Measurements from ENCODE around the gene ERC1. TPM values are rescaled to one million over a fixed set of nuclear protein-coding genes. Genes with fewer than 3 reads are reported as not detected.
A peak's percentile ranks its signal among the peaks of the same experiment; 100 is the strongest.

The ERC1 gene
- total RNA-seq, 2 donors from 2014 or later: 26.9 to 41.9 TPM

DNA sequence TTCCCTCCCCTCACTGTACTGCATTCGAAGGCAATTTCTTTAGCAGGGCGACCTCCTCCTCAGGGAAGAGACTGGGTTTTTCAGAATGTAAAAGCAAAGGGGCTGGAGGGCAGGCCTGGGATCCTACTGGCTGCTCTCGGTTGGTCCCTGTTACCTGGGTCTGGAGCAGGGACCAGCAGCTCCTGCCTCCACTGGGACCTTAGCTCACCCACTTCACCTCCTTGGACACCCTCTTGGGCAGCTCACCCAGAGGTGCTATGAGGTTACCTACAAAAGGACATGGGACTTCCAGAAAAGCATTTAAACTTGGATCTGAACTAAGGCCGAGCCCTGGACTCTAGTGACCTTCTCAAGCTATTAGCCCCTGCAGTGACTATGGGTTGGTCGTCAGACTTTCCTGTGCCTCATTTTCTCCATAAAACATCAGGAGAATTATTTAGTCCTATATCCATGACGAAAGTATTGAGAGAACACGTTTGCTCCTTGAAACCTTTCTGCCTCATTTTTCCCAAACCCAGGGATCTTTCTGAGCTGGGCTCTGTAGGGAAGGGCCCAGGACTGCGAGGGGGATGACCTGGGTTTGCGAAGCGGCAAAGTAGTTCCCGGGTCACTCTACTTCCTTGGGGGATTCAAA is 538.3 kb downstream of the ERC1 start:
- H3K36me3 ChIP-seq: no peaks in the 10 kb centered on the region
- TF ChIP-seq, protein P1, sequence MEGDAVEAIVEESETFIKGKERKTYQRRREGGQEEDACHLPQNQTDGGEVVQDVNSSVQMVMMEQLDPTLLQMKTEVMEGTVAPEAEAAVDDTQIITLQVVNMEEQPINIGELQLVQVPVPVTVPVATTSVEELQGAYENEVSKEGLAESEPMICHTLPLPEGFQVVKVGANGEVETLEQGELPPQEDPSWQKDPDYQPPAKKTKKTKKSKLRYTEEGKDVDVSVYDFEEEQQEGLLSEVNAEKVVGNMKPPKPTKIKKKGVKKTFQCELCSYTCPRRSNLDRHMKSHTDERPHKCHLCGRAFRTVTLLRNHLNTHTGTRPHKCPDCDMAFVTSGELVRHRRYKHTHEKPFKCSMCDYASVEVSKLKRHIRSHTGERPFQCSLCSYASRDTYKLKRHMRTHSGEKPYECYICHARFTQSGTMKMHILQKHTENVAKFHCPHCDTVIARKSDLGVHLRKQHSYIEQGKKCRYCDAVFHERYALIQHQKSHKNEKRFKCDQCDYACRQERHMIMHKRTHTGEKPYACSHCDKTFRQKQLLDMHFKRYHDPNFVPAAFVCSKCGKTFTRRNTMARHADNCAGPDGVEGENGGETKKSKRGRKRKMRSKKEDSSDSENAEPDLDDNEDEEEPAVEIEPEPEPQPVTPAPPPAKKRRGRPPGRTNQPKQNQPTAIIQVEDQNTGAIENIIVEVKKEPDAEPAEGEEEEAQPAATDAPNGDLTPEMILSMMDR (IDR thresholded peaks at IDR 0.05): no peak
- H3K4me1 ChIP-seq: no peaks in the 10 kb centered on the region
- intact Hi-C loops (cut with DNase I): no loop called here
- H3K27me3 ChIP-seq: peaks cover 17% of the 10 kb centered on the region
- peak overlapping the region; percentile 35 for H3K4me3 ChIP-seq
- no peak for DNase-seq
- H3K27ac ChIP-seq: no peak overlapping the region
- H3K9me3 ChIP-seq: no peaks in the 10 kb centered on the region
- peak overlapping the region in 1 of 2 donors; percentile 56 for H3K9ac ChIP-seq (ENCODE audit: low read depth in 2 of 2, low read length in 2 of 2)

DNA sequence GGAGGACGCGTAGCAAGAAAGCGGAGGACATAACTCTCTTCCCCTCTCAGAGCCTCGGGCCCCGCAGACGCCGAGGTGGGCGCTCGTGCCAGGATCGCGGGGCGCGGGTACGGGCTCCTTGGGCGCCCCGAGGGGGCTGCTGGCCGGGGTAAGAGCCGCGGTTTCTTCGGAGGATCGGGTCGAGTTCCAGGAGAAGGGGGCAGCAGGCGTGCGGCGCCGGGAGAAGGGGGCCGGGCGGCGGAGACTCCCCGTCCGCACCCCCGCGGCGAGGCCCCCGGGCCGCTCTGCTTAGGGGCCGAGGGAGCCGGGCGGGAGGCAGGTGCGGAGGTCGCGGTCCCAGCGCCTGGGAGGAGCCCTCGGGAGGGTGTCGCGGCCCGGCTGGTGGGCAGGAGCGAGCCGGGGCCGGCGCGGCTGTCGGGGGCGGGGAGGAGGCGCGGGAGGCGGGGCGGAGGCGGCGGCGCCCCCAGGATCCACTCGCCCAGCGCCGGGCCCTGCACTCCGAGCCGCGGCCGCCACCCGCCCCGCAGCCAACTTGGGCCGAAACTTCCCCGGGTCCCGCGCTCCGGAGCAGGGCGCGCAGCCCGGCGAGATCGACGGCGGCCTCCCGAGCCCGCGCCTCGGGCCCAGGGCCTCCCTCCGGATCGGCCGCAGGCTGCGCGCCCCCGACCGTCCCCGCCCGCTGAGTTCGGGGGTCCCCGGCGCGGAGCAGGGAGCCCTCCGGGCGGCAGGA is 539.0 kb downstream of the ERC1 start:
- peaks cover 17% of the 10 kb centered on the region for H3K27me3 ChIP-seq
- no peaks in the 10 kb centered on the region for H3K9me3 ChIP-seq
- H3K36me3 ChIP-seq: no peaks in the 10 kb centered on the region
- no peak for DNase-seq
- TF ChIP-seq, protein P1 (IDR thresholded peaks at IDR 0.05): no peak
- no peak overlapping the region for H3K27ac ChIP-seq
- H3K9ac ChIP-seq (ENCODE audit: low read depth in 2 of 2, low read length in 2 of 2): peak overlapping the region in 1 of 2 donors; percentile 72
- peak overlapping the region; percentile 35 for H3K4me3 ChIP-seq
- intact Hi-C loops (cut with DNase I): no loop called here
- H3K4me1 ChIP-seq: no peaks in the 10 kb centered on the region

DNA sequence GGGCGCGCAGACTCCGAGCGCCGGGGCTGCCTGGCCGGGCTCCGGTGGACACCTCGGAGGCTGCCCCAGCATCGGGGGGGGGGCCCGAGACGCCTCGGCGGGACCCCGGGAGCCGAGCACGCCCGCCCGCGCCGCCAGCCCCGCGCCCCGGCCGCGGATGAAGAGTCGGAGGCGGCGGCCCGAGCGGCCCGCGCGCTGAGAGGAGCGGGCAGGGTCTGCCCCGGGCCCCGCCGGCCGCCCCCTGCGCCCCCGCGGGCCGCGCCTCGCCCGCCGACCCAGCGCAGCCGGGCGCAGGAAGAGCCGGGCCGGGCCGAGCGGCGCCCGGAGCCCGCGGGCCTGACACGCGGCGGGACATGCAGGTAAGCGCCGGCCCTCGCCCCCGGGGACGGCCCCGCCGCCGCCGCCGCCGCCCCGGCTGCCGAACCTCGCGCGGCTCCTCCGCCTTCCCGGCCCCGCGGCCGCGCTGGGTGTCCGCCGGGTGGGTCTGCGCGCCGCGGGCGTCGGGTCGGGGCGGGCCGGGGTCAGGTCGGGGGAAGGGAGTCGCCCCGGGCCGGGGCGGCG is 539.6 kb downstream of the ERC1 start:
- Histone ChIP-seq H3K27me3 (peaks cover 17% of the 10 kb centered on the region), H3K9me3 (no peaks in the 10 kb centered on the region), H3K36me3 (no peaks in the 10 kb centered on the region), H3K9ac (ENCODE audit: low read depth in 2 of 2, low read length in 2 of 2) (peak overlapping the region in 1 of 2 donors; percentile 72), H3K4me1 (no peaks in the 10 kb centered on the region), H3K4me3 (peak overlapping the region; percentile 59), H3K27ac (no peak overlapping the region)
- no peak for DNase-seq
- TF ChIP-seq, protein P1 (IDR thresholded peaks at IDR 0.05): no peak
- intact Hi-C loops (cut with DNase I): no loop called here

DNA sequence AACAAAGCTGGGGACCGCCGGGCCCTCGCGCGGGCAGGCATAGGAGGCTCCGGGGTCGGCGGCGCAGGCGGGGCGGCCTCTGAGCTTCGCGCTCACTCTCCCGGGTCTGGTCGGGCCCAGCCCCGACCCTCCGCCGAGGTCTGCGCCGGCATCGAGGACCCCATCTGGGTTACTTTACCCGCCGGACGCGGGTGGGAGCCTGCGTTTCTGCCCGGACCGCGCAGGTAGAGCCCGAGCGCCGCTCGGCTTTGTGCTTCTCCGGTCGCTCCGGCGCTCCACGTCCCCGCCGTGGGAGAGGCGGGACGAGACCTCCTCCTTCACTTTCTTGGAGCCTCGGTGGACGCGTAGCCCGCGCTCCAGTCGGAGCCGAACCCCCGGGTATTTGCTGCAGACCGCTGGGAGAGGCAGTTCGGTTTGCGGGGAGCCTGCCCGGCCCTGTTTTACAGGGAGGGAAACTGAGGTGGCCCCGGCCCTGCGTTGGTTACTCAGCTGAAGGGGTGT is 540.2 kb downstream of the ERC1 start:
- H3K4me3 ChIP-seq: peak overlapping the region; percentile 59
- peak overlapping the region; percentile 36 for H3K27ac ChIP-seq
- H3K27me3 ChIP-seq: peaks cover 17% of the 10 kb centered on the region
- H3K9me3 ChIP-seq: no peaks in the 10 kb centered on the region
- TF ChIP-seq, protein P1 (IDR thresholded peaks at IDR 0.05): no peak
- intact Hi-C loops (cut with DNase I): no loop called here
- no peaks in the 10 kb centered on the region for H3K36me3 ChIP-seq
- DNase-seq: no peak
- peak overlapping the region; percentile 40 to 56 for H3K9ac ChIP-seq (ENCODE audit: low read depth in 2 of 2, low read length in 2 of 2)
- H3K4me1 ChIP-seq: no peaks in the 10 kb centered on the region

DNA sequence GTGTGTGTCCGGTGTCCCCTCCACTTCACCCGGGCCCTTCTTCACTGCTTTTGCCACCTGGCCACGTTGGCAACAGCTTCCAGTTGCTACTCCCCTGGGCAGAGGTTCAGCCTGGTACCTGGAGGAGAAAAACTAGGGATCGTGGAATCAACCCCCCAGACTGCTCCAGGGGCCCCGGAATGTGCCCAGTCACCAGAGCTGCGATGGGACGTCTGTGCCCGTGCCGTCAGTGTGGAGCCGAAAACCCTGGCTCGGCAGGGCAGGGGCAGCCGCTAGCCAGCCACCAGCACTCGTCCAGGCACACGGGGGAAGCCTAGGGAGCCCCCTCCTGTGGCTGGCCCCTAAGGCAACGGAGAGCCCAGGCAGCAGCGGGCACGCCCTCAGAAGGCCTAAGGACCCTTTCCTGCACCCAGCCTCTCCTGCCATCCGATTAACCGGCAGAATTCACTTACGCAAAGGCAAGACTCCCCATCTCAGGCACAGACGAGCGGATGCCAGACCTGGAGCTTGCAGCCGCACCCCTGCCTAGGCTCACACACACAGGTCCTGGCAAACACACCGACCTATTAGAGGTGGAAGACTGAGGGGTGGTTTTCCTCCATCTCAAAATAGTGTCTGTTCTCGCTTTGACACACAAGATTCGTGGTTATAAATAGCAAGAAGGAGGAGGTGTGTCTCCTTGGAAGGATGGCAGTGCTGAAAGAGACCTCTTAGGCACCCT is 540.8 kb downstream of the ERC1 start:
- Histone ChIP-seq H3K9me3 (no peaks in the 10 kb centered on the region), H3K27me3 (peaks cover 17% of the 10 kb centered on the region), H3K9ac (ENCODE audit: low read depth in 2 of 2, low read length in 2 of 2) (peak overlapping the region; percentile 40 to 56), H3K4me1 (no peaks in the 10 kb centered on the region), H3K36me3 (no peaks in the 10 kb centered on the region), H3K4me3 (peak overlapping the region; percentile 59), H3K27ac (peak overlapping the region; percentile 7)
- TF ChIP-seq, protein P1 (IDR thresholded peaks at IDR 0.05): no peak
- no peak for DNase-seq
- intact Hi-C loops (cut with DNase I): no loop called here

Measured in colonic mucosa (tissue), 4 donors.